ENCODE data around the gene MTHFD1L. TPM values are rescaled to one million over a fixed set of nuclear protein-coding genes. Genes with fewer than 3 reads are reported as not detected.

MTHFD1L gene
- total and polyA plus RNA-seq, 9 of the 15 experiments (the other 6 are each of a cell fraction or from before 2014, with no cell fraction given), result 20.9 to 128 (median 61.0) TPM

- Histone ChIP-seq H3K9me3 (replicated peaks; ENCODE audit: control insufficient read depth, insufficient read depth, low read depth, low read length) (no peaks in the 10 kb centered on the region), H2AFZ (ENCODE audit: low read depth, low read length) (no peak overlapping the region), H3K4me1 (replicated peaks in 1 of 2; ENCODE audit: control insufficient read depth in 2 of 2, insufficient read depth in 2 of 2, low read length in 2 of 2) (peaks cover 0 to 2% of the 10 kb centered on the region in 2 experiments; a peak in 1 of 5 replicates), H3K9me1 (ENCODE audit: control insufficient read depth, insufficient read depth, low read length) (no peaks in the 10 kb centered on the region), H3K27me3 (ENCODE audit: control insufficient read depth in 2 of 2, insufficient read depth in 2 of 2, low read length in 2 of 2) (peaks cover 59 to 71% of the 10 kb centered on the region in 2 experiments), H3K79me2 (ENCODE audit: control insufficient read depth, insufficient read depth, low read length) (no peaks in the 10 kb centered on the region), H3K36me3 (ENCODE audit: control insufficient read depth, insufficient read depth, low read length) (no peaks in the 10 kb centered on the region), H3K4me2 (ENCODE audit: insufficient read depth, low read length) (no peak overlapping the region), H4K20me1 (replicated peaks; ENCODE audit: control insufficient read depth, insufficient read depth, low read length) (no peaks in the 10 kb centered on the region), H3K9ac (ENCODE audit: insufficient read depth in 1 of 2, low read depth in 2 of 2, low read length in 2 of 2) (no peak overlapping the region), H3K4me3 (no peak overlapping the region), H3K27ac (ENCODE audit: extremely low read depth, low read depth, low read length) (no peak overlapping the region)
- DNase-seq (ENCODE audit: extremely low read depth in 1 of 4, low spot score in 3 of 4) (no peak), FAIRE-seq (no peak), ATAC-seq (no peak)
- ChIA-PET POLR2A (no interaction called here), CTCF (ENCODE audit: low intra/inter-chr PET ratio) (no interaction called here)
- 13% methylated on average over 6 of the region's 6 CpGs for WGBS (ENCODE audit: insufficient coverage, low coverage, missing lambda C conversion rate)
- intact Hi-C loops (cut with micrococcal nuclease) (no loop called here), in situ Hi-C loops (cut with MboI) (no loop called here)
- TF ChIP-seq MTA2 (IDR thresholded peaks at IDR 0.05; ENCODE audit: low read depth) (no peak), ZNF512 (tag; IDR thresholded peaks at IDR 0.05) (peak; percentile 70; the same call in 1 of the 2 replicates)
- BruUV-seq (replicated peaks), result no TSS peak
Measured at GRCh38 chr6:151143806-151144205, 278.3 kb downstream of the MTHFD1L start.

DNA sequence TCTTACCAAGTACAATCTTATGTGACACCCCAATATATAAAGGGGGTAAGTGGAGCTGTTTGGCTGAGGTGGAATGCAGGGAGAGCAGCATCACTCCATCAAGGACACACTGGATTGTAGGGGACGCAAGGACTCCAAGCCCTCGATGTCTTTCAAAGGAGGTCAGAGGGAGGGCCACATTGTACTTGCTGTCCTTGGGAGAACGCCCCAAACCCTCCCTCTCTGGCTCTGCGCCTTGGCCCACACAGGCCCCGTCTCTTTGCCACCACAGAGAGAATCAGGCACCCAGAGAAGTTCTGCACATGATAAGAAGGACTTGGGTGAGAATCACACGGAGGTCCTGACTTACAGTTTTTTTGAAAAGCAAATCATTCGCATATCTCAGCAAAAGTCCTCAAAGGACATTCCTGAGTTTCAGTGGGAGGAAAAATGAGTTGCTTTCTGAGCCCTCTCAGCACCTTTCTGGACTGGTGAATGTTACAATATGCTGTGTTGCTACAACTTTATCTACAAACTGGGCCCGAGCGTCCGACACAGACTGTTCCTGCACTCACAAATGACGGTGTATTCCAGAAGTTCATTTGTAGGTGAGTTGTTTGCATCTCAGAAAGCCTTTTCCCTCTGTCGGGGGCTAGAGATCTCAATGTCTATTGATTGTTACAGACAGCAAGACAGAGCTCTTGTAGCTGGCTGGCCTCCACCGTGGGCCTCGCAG, 281.8 kb downstream of the MTHFD1L start:
- Histone ChIP-seq H3K4me2 (ENCODE audit: insufficient read depth, low read length) (no peak overlapping the region), H2AFZ (ENCODE audit: low read depth, low read length) (no peak overlapping the region), H3K27ac (ENCODE audit: extremely low read depth, low read depth, low read length) (no peak overlapping the region), H3K36me3 (ENCODE audit: control insufficient read depth, insufficient read depth, low read length) (no peaks in the 10 kb centered on the region), H4K20me1 (replicated peaks; ENCODE audit: control insufficient read depth, insufficient read depth, low read length) (no peaks in the 10 kb centered on the region; the same call in 1 of the 2 replicates), H3K27me3 (ENCODE audit: control insufficient read depth in 2 of 2, insufficient read depth in 2 of 2, low read length in 2 of 2) (peaks cover 47 to 63% of the 10 kb centered on the region in 2 experiments), H3K4me3 (no peak overlapping the region), H3K79me2 (ENCODE audit: control insufficient read depth, insufficient read depth, low read length) (no peaks in the 10 kb centered on the region), H3K9ac (ENCODE audit: insufficient read depth in 1 of 2, low read depth in 2 of 2, low read length in 2 of 2) (no peak overlapping the region), H3K9me1 (ENCODE audit: control insufficient read depth, insufficient read depth, low read length) (no peaks in the 10 kb centered on the region), H3K4me1 (replicated peaks in 1 of 2; ENCODE audit: control insufficient read depth in 2 of 2, insufficient read depth in 2 of 2, low read length in 2 of 2) (no peaks in the 10 kb centered on the region), H3K9me3 (replicated peaks; ENCODE audit: control insufficient read depth, insufficient read depth, low read depth, low read length) (no peaks in the 10 kb centered on the region)
- intact Hi-C loops (cut with micrococcal nuclease) (no loop called here), in situ Hi-C loops (cut with MboI) (no loop called here)
- ChIA-PET POLR2A (interaction anchor here (3.4 kb wide), 1 partner anchor 12 kb away, joined by 8 read pairs; no protein-coding TSS in a partner anchor), CTCF (ENCODE audit: low intra/inter-chr PET ratio) (no interaction called here)
- ATAC-seq, result no peak; the same call in 2 of the 3 replicates
- WGBS (ENCODE audit: insufficient coverage, low coverage, missing lambda C conversion rate), result 1% methylated on average over 14 of the region's 14 CpGs
- no TSS peak for BruUV-seq (replicated peaks)
- no peak for FAIRE-seq
- DNase-seq (ENCODE audit: extremely low read depth in 1 of 4, low spot score in 3 of 4), result no peak
- TF ChIP-seq ZNF431 (CRISPR knock-in tag; IDR thresholded peaks at IDR 0.05) (no peak), ZNF518B (CRISPR knock-in tag; IDR thresholded peaks at IDR 0.05) (no peak), MAFK (IDR thresholded peaks at IDR 0.05; ENCODE audit: low read length) (no peak), ZBTB34 (CRISPR knock-in tag; IDR thresholded peaks at IDR 0.05) (no peak), POLR2G (IDR thresholded peaks at IDR 0.05; ENCODE audit: low read depth, low read length) (no peak), MCM3 (IDR thresholded peaks at IDR 0.05) (no peak)

All from K562 (cell line).